Fibroblast of skin of right quadriceps (primary cell): Measurements from ENCODE around the gene NMUR2.

ENCODE experiments used
- DNase-seq: peaks from one replicate; pipeline ENCODE4 v3.0.0-alpha.2; 2013

The NMUR2 gene, protein sequence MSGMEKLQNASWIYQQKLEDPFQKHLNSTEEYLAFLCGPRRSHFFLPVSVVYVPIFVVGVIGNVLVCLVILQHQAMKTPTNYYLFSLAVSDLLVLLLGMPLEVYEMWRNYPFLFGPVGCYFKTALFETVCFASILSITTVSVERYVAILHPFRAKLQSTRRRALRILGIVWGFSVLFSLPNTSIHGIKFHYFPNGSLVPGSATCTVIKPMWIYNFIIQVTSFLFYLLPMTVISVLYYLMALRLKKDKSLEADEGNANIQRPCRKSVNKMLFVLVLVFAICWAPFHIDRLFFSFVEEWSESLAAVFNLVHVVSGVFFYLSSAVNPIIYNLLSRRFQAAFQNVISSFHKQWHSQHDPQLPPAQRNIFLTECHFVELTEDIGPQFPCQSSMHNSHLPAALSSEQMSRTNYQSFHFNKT

DNA sequence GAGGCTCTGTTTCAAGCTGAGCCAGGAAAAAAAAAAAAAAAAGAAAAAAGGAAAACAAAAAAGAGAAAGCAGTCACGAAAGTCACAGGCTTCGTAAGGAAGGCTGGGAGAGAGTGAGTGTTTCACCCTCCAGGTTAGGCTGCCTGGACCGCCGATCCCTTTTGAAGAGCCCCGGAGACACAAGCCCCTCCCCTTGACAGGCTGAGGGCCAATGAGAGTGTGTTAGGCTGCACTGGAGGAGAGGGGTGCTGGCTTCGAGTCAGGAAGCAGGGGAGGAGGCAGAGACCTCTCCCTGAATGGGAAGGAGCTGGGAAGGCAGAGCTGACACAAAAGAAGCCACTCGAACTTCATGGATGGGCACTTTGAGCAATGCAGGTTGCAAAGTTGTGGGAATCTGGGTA, at the start of gene NMUR2:
Gene NMUR2 (minus strand): TSS at position 135 of the 400 bp plus-strand sequence. CDS start 166 bp downstream, outside the sequence.
- no peak for DNase-seq

- DNase-seq: no peak
Observed at GRCh38 chr5:152443935-152444334, 38.9 kb upstream of the NMUR2 start.

DNA sequence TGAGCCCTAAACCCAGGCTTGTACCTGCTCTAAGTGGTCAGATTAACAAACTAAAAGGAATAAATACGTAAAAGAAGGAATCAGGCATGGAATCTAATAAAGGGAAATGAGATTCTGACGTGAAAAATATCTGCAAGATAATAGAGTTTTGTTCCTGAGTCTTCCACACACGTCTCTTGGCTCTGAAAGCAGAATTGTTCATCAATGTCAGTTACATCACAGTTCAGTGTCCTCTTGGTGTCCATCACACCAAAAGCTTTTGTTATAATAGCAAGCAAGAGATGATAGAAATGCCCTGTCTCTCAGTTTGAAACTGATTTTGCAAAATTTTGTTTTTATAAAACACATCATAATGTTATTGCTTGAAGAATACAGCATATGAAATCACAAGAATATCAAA, 34.7 kb upstream of the NMUR2 start:
- no peak for DNase-seq

GRCh38 chr5:152437866-152438265, 32.8 kb upstream of the NMUR2 start:
- DNase-seq: no peak

- DNase-seq: no peak
Observed at GRCh38 chr5:152427721-152428120, 22.6 kb upstream of the NMUR2 start.

DNA sequence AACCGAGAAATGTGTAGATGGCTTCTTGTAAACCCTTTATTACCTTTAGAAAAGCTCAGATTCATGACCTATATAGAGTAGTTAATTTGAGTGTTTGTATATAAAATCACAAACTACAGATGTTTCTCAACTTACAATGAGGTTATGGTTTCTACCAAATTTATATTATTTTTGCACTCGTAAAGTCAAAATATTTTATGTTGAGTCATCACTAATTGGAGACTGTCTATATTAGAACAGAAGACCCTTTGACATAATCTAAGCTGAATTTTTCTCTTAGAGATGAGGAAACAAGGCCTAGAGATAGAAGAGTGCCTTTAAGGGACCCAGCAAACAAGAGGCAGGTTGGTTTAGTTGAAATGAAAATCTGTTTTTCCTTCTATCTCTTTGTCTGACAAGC, 20.0 kb upstream of the NMUR2 start:
- DNase-seq: no peak

DNA sequence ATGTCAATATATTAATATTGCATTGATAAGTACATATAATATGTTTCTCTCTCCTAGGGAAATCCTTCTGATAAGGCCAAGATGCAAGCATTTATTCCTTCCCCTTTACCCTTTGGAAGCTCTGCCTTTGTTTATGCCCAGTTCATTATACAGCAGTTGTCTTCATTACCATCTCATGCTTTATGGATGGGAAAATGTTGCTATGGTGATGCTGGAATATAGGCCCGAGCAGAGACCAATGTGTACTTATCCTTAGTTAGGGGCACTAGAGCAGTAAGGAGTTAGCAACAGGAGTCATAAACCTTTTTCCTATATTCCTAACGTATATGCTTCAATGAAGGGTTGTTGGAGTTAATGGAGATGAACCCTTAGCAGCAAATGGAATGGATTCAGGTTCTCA, 19.4 kb upstream of the NMUR2 start:
- no peak for DNase-seq

DNA sequence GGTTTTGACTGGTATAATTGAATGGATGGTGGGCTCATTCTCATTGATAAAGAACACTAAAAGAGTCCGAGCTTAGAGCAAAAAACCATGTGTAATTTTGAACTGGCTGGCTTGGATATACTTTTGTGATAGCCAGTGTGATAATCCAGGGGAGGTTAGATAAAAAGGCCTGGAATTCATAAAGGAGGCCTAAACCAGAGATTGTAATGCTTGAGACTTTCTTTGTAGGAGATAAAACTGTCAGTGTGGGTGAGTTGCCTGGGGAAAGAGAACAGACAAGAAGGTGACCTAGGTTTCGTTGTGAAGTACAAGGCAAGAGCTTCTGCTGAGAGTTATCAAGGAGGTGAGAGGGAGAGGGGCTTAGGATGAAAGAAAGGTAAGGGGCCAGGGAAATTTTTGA, 17.0 kb upstream of the NMUR2 start:
- DNase-seq: no peak

- no peak for DNase-seq
Observed at GRCh38 chr5:152412129-152412528, 7.0 kb upstream of the NMUR2 start.

DNA sequence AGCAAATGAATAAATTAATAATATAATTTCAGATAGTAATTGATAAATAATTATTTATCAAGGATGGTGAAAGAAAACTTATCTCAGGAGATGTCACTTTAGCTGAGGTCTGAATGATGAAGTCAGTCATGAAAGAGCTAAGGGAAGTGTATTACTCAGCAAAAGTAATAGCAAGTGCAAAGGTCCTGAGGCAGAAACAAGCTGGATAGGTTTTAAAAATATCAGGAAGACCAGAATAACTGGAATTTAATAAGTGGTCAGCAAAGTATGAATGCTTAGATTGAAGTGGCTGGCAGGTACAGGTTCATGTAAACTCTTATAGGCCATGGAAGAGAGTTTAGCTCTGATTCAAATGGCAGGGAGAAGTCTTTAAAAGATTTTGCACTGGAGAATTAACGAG, 1.0 kb upstream of the NMUR2 start:
- no peak for DNase-seq

- DNase-seq: no peak
Observed at GRCh38 chr5:152404494-152404893, 585 bp downstream of the NMUR2 start.

- DNase-seq: no peak
Observed at GRCh38 chr5:152403046-152403445, 2.0 kb downstream of the NMUR2 start.

DNA sequence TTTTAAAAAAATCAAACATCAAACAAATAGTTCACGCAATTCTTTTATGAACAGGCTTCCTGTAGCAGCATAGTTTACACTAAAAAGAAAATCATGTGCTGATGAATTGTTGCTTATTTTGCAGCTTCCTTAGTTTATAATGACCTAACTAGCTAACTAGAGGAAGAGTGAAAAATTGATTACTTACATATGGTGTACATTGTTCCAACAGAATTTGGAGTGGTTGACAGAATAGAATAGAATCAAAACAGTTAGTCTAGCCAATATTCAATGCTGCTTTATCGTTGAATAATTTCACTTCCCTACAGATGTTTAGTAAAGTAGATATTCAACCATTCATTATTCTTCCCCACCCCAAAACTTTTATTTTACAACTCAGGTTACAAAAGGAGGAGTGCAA, 4.2 kb downstream of the NMUR2 start:
- DNase-seq: no peak

- DNase-seq: no peak
Observed at GRCh38 chr5:152397581-152397980, 7.5 kb downstream of the NMUR2 start.

DNA sequence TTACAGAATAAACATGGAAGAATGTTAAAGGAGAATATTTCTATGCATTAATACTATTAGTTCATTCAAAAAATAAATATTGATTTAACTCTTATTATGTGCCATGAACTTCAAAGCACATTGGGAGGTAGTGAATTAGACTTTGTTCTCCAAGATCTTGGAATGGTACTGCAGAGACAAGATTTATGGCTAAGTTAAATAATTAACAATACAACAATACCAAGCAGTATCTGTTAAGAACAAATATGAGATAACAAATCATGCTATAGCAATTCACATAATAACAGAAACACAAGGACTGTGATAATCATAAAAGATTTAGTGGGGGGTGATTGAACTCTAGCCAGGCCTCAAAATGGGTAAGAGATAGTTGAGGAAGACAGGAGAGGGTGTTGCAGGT, 11.6 kb downstream of the NMUR2 start:
- DNase-seq: no peak

DNA sequence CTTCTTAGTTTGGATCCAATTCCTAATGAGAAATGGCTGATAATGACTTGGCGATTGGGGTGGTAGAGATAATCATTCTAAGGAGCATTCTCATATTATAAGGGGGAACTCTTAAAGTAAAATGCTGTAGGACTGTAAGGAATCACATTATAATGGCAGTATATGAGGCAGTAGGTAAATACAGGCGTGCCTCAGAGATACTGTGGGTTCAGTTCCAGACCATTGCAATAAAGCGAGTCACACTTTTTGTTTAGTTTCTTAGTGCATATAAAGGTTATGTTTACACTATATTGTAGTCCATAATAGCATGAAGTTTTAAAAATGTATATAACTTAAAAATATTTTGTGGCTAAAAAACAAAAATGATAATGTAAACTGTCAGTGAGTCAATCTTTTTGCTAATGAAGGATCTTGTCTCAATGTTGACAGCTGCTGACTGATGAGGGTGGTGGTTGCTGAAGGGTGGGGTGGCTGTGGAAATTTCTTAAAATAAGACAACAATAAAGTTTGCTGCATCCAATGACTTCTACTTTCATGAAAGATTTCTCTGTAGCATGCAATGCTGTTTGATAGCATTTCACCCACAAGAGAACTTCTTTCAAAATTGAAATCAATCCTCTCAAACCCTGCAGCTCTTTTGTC, 15.8 kb downstream of the NMUR2 start:
- DNase-seq: no peak

- no peak for DNase-seq
Observed at GRCh38 chr5:152388610-152389009, 16.5 kb downstream of the NMUR2 start.

DNA sequence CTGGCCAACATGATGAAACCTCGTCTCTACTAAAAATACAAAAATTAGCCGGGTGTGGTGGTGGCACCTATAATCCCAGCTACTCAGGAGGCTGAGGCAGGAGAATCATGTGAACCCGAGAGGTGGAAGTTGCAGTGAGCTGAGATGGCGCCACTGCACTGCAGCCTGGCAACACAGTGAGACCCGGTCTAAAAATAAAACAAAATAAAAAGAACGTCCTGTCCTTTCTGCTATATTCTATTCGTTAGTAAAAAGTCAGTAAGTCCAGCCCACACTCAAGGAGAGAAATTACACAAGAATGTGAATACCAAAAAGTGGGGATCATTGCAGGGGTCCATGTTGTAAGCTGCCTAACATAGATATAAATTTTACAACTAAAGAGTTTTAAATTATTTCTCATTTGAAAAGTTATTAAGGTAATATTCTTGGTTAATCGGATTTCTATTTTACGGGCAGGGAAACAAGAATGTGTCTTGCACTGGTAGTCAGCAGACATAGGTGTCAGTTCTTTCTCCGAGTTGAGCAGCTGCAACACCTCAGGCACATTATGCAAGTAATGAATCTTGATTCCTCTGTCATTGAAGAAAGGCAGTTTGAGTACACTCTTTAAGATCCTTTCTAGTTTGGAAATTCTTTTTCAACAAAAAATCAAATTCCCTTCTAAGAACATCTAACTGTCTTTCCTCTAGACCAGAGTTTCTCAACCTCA, 24.5 kb downstream of the NMUR2 start:
- DNase-seq: no peak

DNA sequence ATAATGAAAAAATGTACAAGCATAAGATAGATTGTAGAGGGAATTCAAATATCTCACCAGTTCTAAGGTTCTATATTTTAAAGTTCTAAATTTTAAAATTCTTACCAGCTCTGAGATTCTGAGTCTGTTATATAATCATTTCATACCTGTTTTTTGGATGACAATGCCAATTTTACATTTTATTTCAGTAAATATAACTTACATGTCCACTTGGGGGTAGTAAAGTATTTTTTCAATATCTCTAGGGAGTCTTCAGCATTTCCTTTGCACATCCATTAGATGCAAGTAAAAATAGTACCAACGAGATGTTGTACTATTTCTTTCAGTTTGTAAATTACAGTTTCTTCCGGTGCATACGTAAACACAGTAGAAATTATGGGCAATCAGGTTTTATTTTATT, 25.7 kb downstream of the NMUR2 start:
- no peak for DNase-seq

GRCh38 chr5:152378730-152379129, 26.3 kb downstream of the NMUR2 start:
- DNase-seq: no peak

- no peak for DNase-seq
Observed at GRCh38 chr5:152376886-152377285, 28.2 kb downstream of the NMUR2 start.

DNA sequence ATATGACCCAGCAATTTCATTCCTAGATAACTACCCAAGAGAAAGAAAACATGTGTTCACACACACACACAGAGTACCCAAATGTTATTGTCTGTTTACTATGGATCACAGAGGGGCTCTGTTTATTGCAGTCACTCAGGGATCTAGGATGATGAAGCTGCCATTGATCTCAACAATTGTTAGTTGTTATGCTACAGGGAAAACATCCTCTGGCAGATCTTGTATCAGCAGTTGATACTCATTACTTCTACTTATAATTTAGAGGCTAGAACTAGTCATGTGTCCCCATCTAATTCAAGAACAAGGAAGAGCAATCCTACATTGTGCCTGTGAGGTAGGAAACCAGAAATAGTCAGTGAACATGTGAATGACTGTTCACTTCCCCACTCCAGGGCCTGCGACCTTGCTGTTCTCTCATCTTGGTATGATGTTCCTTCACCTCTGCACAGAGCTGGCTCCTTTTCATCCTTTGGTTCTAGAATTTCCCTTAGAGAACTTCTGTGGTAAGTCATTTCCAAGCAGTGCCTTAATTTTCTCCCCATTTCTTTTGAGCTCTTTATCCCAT, 30.3 kb downstream of the NMUR2 start:
- no peak for DNase-seq

GRCh38 chr5:152372875-152373274, 32.2 kb downstream of the NMUR2 start:
- DNase-seq: no peak

- DNase-seq: no peak
Observed at GRCh38 chr5:152369298-152369697, 35.8 kb downstream of the NMUR2 start.
